HCEC 1CT (cell line): ENCODE data around the gene NID2.

Experiments used
- DNase-seq: peaks from one replicate; pipeline ENCODE4 v3.0.0-alpha.2; 2017

NID2 gene

DNA sequence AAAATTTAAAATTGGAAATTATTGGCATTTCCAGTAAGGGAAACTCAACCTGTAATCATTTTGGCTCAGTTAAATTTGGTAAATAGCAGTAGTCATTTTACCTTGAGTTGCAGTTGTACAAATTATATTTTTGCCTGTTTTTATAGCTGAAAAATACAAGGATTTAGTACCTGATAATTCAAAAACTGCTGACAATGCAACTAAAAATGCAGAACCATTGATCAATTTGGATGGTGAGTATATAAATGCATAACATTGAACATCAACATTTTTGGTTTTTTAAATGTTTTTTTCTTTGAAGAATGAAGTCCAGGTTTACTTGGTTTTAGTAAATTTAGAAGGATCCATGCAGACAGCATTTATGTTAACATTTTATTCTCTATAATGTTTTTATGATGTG lies 70.5 kb downstream of the NID2 start:
- DNase-seq = no peak

- peak; percentile 34 for DNase-seq
Observed at GRCh38 chr14:51996148-51996746, 72.6 kb downstream of the NID2 start.

DNA sequence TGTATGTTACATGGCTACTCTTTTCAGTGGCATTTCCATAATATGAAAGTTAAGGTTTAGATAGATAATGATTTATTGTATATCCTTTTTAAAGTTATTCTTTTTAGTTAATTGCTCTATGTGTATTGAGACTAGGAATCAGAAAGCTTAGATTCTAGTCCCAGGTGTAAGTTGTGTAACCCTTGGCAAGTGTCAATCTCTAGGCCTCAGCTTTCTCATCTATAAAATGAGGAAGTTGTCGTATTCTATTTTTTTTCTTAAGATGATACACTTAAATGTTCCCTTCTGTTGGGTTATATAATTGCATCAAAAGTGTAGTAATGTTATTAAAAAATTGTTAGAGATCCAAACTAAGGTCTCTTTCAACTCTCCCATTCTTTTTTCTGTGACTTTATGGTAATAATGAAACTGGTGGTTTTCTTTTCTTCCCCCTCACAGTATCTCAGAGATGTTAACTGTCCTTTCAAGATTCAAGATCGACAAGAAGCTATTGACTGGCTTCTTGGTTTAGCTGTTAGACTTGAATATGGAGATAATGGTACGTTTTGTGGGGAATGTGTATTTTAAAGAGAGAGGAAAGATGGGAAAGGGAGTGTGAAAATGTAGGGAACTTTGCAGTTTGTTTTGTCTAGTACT lies 75.5 kb downstream of the NID2 start:
- DNase-seq = no peak

DNA sequence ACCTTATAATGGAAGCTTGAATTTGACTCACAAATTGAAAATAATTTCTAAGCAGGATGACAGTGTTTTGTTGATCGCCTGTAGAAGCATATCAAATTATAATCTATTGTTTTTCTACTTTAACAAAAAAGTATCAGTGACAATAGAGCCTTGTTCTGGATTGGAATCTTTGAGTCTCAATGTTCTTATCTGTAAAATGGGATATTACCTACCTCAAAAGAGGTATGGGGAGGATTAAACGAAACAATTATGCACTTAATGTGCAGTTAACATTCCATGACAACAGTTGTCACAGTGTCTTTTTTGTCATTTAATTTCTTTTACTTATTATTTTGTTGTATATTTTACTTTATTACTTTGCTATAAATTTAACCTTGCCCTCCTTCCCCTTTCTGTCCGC lies 78.4 kb downstream of the NID2 start:
- no peak for DNase-seq

GRCh38 chr14:51989293-51990234 lies 79.3 kb downstream of the NID2 start, which contains the start of gene RTRAF:
Gene RTRAF, plus strand, starts transcription at chr14:51989546. Its CDS starts 94 bp downstream, at chr14:51989640.
- DNase-seq = peak; percentile 94

GRCh38 chr14:51988221-51988620 lies 80.6 kb downstream of the NID2 start:
- no peak for DNase-seq

- no peak for DNase-seq
Observed at GRCh38 chr14:51981218-51981854, 87.5 kb downstream of the NID2 start.

GRCh38 chr14:51979088-51979709 lies 89.7 kb downstream of the NID2 start:
- peak; percentile 62 for DNase-seq

GRCh38 chr14:51978681-51979085 lies 90.2 kb downstream of the NID2 start:
- no peak for DNase-seq

GRCh38 chr14:51977075-51977474 lies 91.8 kb downstream of the NID2 start:
- no peak for DNase-seq

GRCh38 chr14:51972566-51972965 lies 96.3 kb downstream of the NID2 start:
- DNase-seq = no peak

GRCh38 chr14:51969852-51970540 lies 98.9 kb downstream of the NID2 start:
- no peak for DNase-seq

GRCh38 chr14:51967521-51967920 lies 101.3 kb downstream of the NID2 start:
- no peak for DNase-seq

GRCh38 chr14:51963286-51963685 lies 105.6 kb downstream of the NID2 start:
- peak; percentile 48 for DNase-seq

- DNase-seq = peak; percentile 35
Observed at GRCh38 chr14:51962711-51963110, 106.1 kb downstream of the NID2 start.

GRCh38 chr14:51960866-51961265 lies 108.0 kb downstream of the NID2 start:
- DNase-seq = no peak

DNA sequence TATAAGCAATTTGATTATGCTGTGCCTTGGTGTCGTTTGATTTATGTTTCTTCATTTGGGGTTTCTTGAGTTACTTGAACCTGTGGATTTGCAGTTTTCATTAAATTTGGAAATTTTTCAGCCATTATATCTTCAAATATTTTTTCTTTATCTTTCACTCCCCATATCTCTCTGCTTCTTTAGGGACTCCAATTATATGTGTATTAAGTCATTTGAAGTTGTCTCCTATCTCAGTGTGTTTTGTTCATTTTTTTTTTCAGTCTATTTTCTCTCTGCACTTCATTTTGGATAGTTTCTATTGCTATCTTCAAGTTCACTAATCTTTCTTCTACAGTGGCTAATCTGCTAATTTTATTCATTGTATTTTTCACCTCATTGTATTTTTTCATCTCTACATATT lies 108.9 kb downstream of the NID2 start:
- DNase-seq = no peak

- DNase-seq = no peak
Observed at GRCh38 chr14:51957950-51958349, 110.9 kb downstream of the NID2 start.
